Astrocyte (in vitro differentiated cells and primary cell): ENCODE data around the gene NAV3. TPM values are rescaled to one million over a fixed set of nuclear protein-coding genes. Genes with fewer than 3 reads are reported as not detected.

Experiments
- DNase-seq: peaks from one replicate; pipeline ENCODE4 v3.0.0-alpha.2; 2010; ENCODE audit warnings: low read depth
- FAIRE-seq: peaks from 2 replicates; lab custom pipeline; 2011; peaks lifted over from hg19 to GRCh38; lab: Jason Lieb, UNC
- H2AFZ ChIP-seq: 2 replicates; pipeline ENCODE4 v1.6.0; 2012; ENCODE audit warnings: low read depth, low read length, inconsistent platforms
- H3K27ac ChIP-seq: 2 replicates; pipeline ENCODE4 v1.5.1; 2011; ENCODE audit warnings: low read depth, low read length, inconsistent platforms
- H3K27me3 ChIP-seq: 2 replicates; pipeline ENCODE4 v1.6.0; 2011; ENCODE audit warnings: low read length, inconsistent platforms; ENCODE audit not compliant: insufficient read depth
- H3K36me3 ChIP-seq: 2 replicates; pipeline ENCODE4 v1.5.1; 2011; ENCODE audit warnings: low read length, inconsistent platforms; ENCODE audit not compliant: insufficient read depth
- H3K4me1 ChIP-seq: 2 replicates; pipeline ENCODE4 v1.5.1; 2011; ENCODE audit warnings: low read length, inconsistent platforms; ENCODE audit not compliant: insufficient read depth
- H3K4me2 ChIP-seq: 2 replicates; pipeline ENCODE4 v1.6.0; 2012; ENCODE audit warnings: low read length, inconsistent platforms
- H3K4me3 ChIP-seq: 2 replicates; pipeline ENCODE4 v1.5.1; 2011; ENCODE audit warnings: low read depth, mild to moderate bottlenecking, low read length, inconsistent platforms; ENCODE audit not compliant: insufficient read depth
- H3K79me2 ChIP-seq: 2 replicates; pipeline ENCODE4 v1.6.0; 2012; ENCODE audit warnings: mild to moderate bottlenecking, low read length, inconsistent platforms; ENCODE audit not compliant: insufficient read depth
- H3K9ac ChIP-seq: 2 replicates; pipeline ENCODE4 v1.6.0; 2012; ENCODE audit warnings: mild to moderate bottlenecking, low read length, inconsistent platforms
- H3K9me3 ChIP-seq: 2 replicates; pipeline ENCODE4 v1.5.1; 2012; ENCODE audit warnings: low read depth, mild to moderate bottlenecking, low read length, inconsistent platforms; ENCODE audit not compliant: insufficient read depth
- H4K20me1 ChIP-seq: 2 replicates; pipeline ENCODE4 v1.6.0; 2012; ENCODE audit warnings: low read length, inconsistent platforms; ENCODE audit not compliant: insufficient read depth
- H3K27ac Mint-ChIP-seq: one replicate; pipeline ENCODE4 v1.8.0; 2021; ENCODE audit warnings: mild to moderate bottlenecking, mixed read lengths; ENCODE audit not compliant: unreplicated experiment
- H3K27me3 Mint-ChIP-seq: one replicate; pipeline ENCODE4 v1.8.0; 2021; ENCODE audit warnings: low read depth, mixed read lengths; ENCODE audit not compliant: unreplicated experiment
- H3K36me3 Mint-ChIP-seq: one replicate; pipeline ENCODE4 v1.8.0; 2021; ENCODE audit warnings: low read depth, mixed read lengths; ENCODE audit not compliant: unreplicated experiment
- H3K4me1 Mint-ChIP-seq: one replicate; pipeline ENCODE4 v1.8.0; 2021; ENCODE audit warnings: low read depth, mixed read lengths; ENCODE audit not compliant: unreplicated experiment
- H3K4me3 Mint-ChIP-seq: one replicate; pipeline ENCODE4 v1.8.0; 2021; ENCODE audit warnings: mild to moderate bottlenecking, moderate library complexity, mixed read lengths; ENCODE audit not compliant: unreplicated experiment
- H3K9me3 Mint-ChIP-seq: one replicate; pipeline ENCODE4 v1.8.0; 2021; ENCODE audit warnings: mild to moderate bottlenecking, mixed read lengths; ENCODE audit not compliant: unreplicated experiment
- CTCF ChIP-seq: IDR thresholded peaks from 2 replicates; pipeline ENCODE4 v1.5.1; 2011; ENCODE audit warnings: low read depth, mild to moderate bottlenecking, inconsistent platforms, low read length, moderate library complexity; ENCODE audit not compliant: insufficient read depth
- EZH2 ChIP-seq: IDR thresholded peaks from 2 replicates; pipeline ENCODE4 v1.6.1; 2012; ENCODE audit warnings: mild to moderate bottlenecking, low read length, inconsistent platforms; ENCODE audit not compliant: insufficient read depth
- total RNA-seq: library from RNA; stranded (reverse); gene quantifications from 2 replicates; pipeline ENCODE4 v1.2.1, GENCODE V29; 2021

Gene NAV3
- total RNA-seq, 1 donor from 2014 or later: 24.1 TPM

GRCh38 chr12:77817276-77817675 lies 13.4 kb upstream of the NAV3 start:
- DNase-seq: no peak
- no peak overlapping the region for H3K9ac ChIP-seq
- no peak overlapping the region for H3K4me3 ChIP-seq
- H3K79me2 ChIP-seq: no peaks in the 10 kb centered on the region
- H2AFZ ChIP-seq: no peak overlapping the region
- no peak overlapping the region for H3K27ac ChIP-seq
- Mint-ChIP-seq H3K27ac (no peak overlapping the region), H3K4me1 (peaks cover 9% of the 10 kb centered on the region), H3K36me3 (no peaks in the 10 kb centered on the region), H3K27me3 (no peaks in the 10 kb centered on the region), H3K4me3 (no peak overlapping the region), H3K9me3 (no peaks in the 10 kb centered on the region)
- no peak overlapping the region for H3K4me2 ChIP-seq
- peaks cover 2% of the 10 kb centered on the region for H3K4me1 ChIP-seq
- no peaks in the 10 kb centered on the region for H3K27me3 ChIP-seq
- no peak for FAIRE-seq
- TF ChIP-seq CTCF: no peak
- TF ChIP-seq EZH2: no peak
- H3K9me3 ChIP-seq: no peaks in the 10 kb centered on the region
- no peaks in the 10 kb centered on the region for H4K20me1 ChIP-seq
- H3K36me3 ChIP-seq: no peaks in the 10 kb centered on the region

- TF ChIP-seq EZH2 (no peak), CTCF (no peak)
- no peak overlapping the region for H3K9ac ChIP-seq
- no peaks in the 10 kb centered on the region for H3K9me3 ChIP-seq
- no peak overlapping the region for H2AFZ ChIP-seq
- DNase-seq (no peak), FAIRE-seq (no peak)
- no peaks in the 10 kb centered on the region for H3K79me2 ChIP-seq
- no peak overlapping the region for H3K27ac Mint-ChIP-seq
- no peak overlapping the region for H3K4me2 ChIP-seq
- H3K4me1 Mint-ChIP-seq: peaks cover 7% of the 10 kb centered on the region
- no peaks in the 10 kb centered on the region for H3K36me3 ChIP-seq
- no peak overlapping the region for H3K4me3 ChIP-seq
- no peaks in the 10 kb centered on the region for H4K20me1 ChIP-seq
- no peak overlapping the region for H3K4me3 Mint-ChIP-seq
- no peak overlapping the region for H3K27ac ChIP-seq
- H3K9me3 Mint-ChIP-seq: no peaks in the 10 kb centered on the region
- no peaks in the 10 kb centered on the region for H3K27me3 Mint-ChIP-seq
- no peaks in the 10 kb centered on the region for H3K27me3 ChIP-seq
- no peaks in the 10 kb centered on the region for H3K36me3 Mint-ChIP-seq
- peaks cover 2% of the 10 kb centered on the region for H3K4me1 ChIP-seq
Measured at GRCh38 chr12:77818351-77818750, 12.3 kb upstream of the NAV3 start.

- no peaks in the 10 kb centered on the region for H3K27me3 Mint-ChIP-seq
- no peak for FAIRE-seq
Measured at GRCh38 chr12:77821699-77822203, 8.9 kb upstream of the NAV3 start.

More at GRCh38 chr12:77821699-77822203, 8.9 kb upstream of the NAV3 start:
- H3K36me3 ChIP-seq: no peaks in the 10 kb centered on the region
- no peak overlapping the region for H3K4me3 Mint-ChIP-seq
- H3K79me2 ChIP-seq: no peaks in the 10 kb centered on the region
- H3K9ac ChIP-seq: no peak overlapping the region
- H3K4me1 Mint-ChIP-seq: no peaks in the 10 kb centered on the region
- H3K27me3 ChIP-seq: no peaks in the 10 kb centered on the region
- DNase-seq: no peak
- H3K4me3 ChIP-seq: no peak overlapping the region
- TF ChIP-seq CTCF (no peak), EZH2 (no peak)
- no peaks in the 10 kb centered on the region for H3K36me3 Mint-ChIP-seq
- H3K27ac Mint-ChIP-seq: no peak overlapping the region
- no peak overlapping the region for H2AFZ ChIP-seq
- no peak overlapping the region for H3K27ac ChIP-seq
- no peaks in the 10 kb centered on the region for H3K9me3 ChIP-seq
- peaks cover 2% of the 10 kb centered on the region for H3K9me3 Mint-ChIP-seq
- H4K20me1 ChIP-seq: no peaks in the 10 kb centered on the region
- H3K4me2 ChIP-seq: no peak overlapping the region
- no peaks in the 10 kb centered on the region for H3K4me1 ChIP-seq
